Natural killer cell treated with Interleukin-12 subunit alpha and Interleukin-12 subunit beta and Interleukin-15 and Interleukin-18, amount 100 ng/mL, for 72 hours (primary cell): ENCODE data around the gene OTOGL. TPM values are rescaled to one million over a fixed set of nuclear protein-coding genes. Genes with fewer than 3 reads are reported as not detected.

Experiments
- ATAC-seq, 2 donors: fragments of 150-1000 bp; cut with Tn5 transposase in 1 of 2; sonication (Bioruptor Pico), chemical (Tn5 transposase) in 1 of 2; 2 replicates each; pipeline ENCODE4 v1.10.0; 2021
- DNase-seq: peaks from one replicate; pipeline ENCODE4 v3.0.0; 2022; ENCODE audit warnings: low spot score
- H3K27ac Mint-ChIP-seq, 2 donors: 1 replicate in 1 of 2; 2 replicates in 1 of 2; pipeline ENCODE4 v1.8.0; 2022; ENCODE audit warnings: mixed read lengths in 2 of 2, mild to moderate bottlenecking in 1 of 2, moderate library complexity in 1 of 2
- H3K27me3 Mint-ChIP-seq, 2 donors: 1 replicate in 1 of 2; 2 replicates in 1 of 2; pipeline ENCODE4 v1.8.0; 2022; ENCODE audit warnings: mixed read lengths in 2 of 2
- H3K36me3 Mint-ChIP-seq: one replicate; pipeline ENCODE4 v1.8.0; 2022; ENCODE audit warnings: mixed read lengths
- H3K4me1 Mint-ChIP-seq, 2 donors: 1 replicate in 1 of 2; 2 replicates in 1 of 2; pipeline ENCODE4 v1.8.0; 2022; ENCODE audit warnings: low read depth in 2 of 2, mixed read lengths in 2 of 2, mild to moderate bottlenecking in 1 of 2
- H3K4me3 Mint-ChIP-seq: one replicate; pipeline ENCODE4 v1.8.0; 2022; ENCODE audit warnings: mixed read lengths
- H3K9me3 Mint-ChIP-seq: 2 replicates; pipeline ENCODE4 v1.8.0; 2022; ENCODE audit warnings: mixed read lengths
- total RNA-seq, 2 donors: library from RNA; stranded (reverse); gene quantifications; one replicate each; pipeline ENCODE4 v1.2.3, GENCODE V29; 2022

The OTOGL gene
- total RNA-seq, 2 donors from 2014 or later: not detected

DNA sequence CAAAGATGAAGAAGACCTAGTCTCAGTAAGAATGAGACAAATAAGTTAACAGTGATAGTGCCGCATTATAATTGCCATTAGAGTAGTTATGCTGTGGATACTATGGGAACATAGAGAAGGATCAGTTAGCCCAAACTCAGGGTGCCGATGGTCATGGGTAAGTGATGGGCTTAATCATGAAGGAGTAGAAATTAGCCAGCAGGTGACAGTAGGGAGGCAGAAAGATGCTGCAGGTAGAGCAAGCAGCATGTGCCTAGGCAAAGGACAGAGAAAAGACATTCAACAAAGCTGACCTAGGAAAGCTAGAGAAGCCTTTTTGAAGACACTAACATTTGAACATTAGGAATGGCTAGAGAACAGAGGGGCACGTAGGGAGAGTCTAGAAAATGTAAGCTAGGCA, 314.1 kb downstream of the OTOGL start:
- DNase-seq (no peak), ATAC-seq (no peak)
- peaks cover 0 to 2% of the 10 kb centered on the region in 2 donors for H3K27me3 Mint-ChIP-seq
- H3K9me3 Mint-ChIP-seq: peaks cover 4% of the 10 kb centered on the region
- H3K36me3 Mint-ChIP-seq: no peaks in the 10 kb centered on the region
- H3K4me3 Mint-ChIP-seq: no peak overlapping the region
- H3K4me1 Mint-ChIP-seq: no peaks in the 10 kb centered on the region
- no peak overlapping the region for H3K27ac Mint-ChIP-seq

DNA sequence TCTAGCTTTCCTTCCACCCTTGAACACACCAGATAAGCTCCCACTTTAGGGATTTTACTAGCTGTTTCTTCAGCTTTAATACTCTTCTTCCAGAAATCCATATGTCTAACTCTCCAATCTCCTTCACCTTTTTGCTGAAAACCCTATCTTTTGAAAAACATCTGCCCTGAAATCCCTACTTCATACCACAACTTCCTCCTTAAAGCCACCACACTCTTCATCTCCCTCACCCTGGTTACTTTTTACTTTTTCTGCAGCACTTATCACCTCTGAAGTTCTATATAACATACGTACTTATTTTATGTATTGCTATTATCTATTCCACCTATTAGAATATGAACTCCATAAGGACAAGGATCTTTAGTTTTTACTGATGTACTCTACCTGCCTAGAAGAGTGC, 316.1 kb downstream of the OTOGL start:
- H3K4me3 Mint-ChIP-seq: no peak overlapping the region
- no peak for ATAC-seq
- peaks cover 4% of the 10 kb centered on the region for H3K9me3 Mint-ChIP-seq
- H3K36me3 Mint-ChIP-seq: no peaks in the 10 kb centered on the region
- no peaks in the 10 kb centered on the region for H3K4me1 Mint-ChIP-seq
- no peak for DNase-seq
- no peak overlapping the region for H3K27ac Mint-ChIP-seq
- H3K27me3 Mint-ChIP-seq: peaks cover 0 to 2% of the 10 kb centered on the region in 2 donors

DNA sequence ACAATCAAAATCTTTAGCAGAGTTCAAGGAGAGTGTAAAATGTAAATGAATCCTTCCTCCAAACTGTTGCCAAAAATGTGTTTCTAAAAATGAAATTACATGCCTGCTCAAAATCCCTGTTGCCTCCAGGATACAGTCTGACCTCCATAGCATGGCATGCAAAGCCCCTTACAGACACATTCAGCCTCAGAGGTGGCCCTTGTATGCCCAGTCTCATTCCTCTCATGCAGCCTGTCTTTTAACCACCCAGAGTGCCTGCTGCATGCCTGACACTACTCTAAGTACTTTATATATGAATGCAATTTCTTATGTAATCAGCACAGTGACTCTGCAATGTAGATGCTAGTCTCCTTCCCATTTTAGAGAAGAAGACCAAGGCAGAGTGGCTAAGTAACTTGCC, 320.3 kb downstream of the OTOGL start:
- Mint-ChIP-seq H3K36me3 (no peaks in the 10 kb centered on the region), H3K4me3 (no peak overlapping the region), H3K27me3 (no peaks in the 10 kb centered on the region), H3K27ac (no peak overlapping the region), H3K4me1 (no peaks in the 10 kb centered on the region), H3K9me3 (no peaks in the 10 kb centered on the region)
- ATAC-seq (no peak), DNase-seq (no peak)

DNA sequence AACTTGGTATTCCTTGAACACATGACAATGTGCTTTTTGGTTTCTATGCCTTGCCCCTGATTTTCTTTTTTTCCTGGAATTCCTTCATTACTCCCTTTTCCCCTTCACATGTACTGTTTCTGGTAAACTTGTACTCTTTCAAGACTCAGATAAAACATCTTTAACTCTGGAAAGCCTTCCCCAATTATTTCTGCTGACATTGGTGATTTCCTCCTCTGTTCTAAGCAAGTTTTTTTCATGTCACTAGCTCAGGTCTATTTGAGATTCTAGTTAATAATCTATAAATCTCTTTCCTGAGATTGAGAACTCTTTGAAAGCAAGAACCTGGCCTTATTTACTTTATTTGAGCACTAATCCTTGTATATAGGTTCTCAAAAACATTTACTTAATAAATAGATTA, 320.7 kb downstream of the OTOGL start:
- H3K27me3 Mint-ChIP-seq: no peaks in the 10 kb centered on the region
- no peaks in the 10 kb centered on the region for H3K36me3 Mint-ChIP-seq
- no peak overlapping the region for H3K4me3 Mint-ChIP-seq
- H3K27ac Mint-ChIP-seq: no peak overlapping the region
- ATAC-seq: no peak
- no peak for DNase-seq
- no peaks in the 10 kb centered on the region for H3K4me1 Mint-ChIP-seq
- H3K9me3 Mint-ChIP-seq: no peaks in the 10 kb centered on the region

DNA sequence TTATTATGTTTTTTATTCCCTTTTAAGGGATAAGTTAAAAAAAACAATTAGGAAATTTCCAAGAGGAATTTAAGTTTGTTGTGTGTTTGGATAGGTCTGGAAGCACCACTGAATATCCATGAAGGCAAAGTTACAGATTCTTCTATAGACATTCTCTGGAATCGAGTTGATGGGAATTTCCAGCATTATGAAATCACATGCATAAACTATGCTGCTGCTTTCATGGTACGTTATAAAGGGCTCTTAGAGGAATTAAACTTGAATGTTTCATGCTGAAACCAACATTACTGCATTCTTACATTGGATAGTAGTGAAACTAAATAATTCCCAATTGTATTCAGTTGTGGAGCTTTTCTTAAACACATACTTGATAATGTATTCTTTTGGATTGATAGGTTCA, 323.2 kb downstream of the OTOGL start:
- Mint-ChIP-seq H3K4me3 (no peak overlapping the region), H3K27me3 (no peaks in the 10 kb centered on the region), H3K36me3 (no peaks in the 10 kb centered on the region), H3K4me1 (no peaks in the 10 kb centered on the region), H3K27ac (no peak overlapping the region), H3K9me3 (no peaks in the 10 kb centered on the region)
- no peak for ATAC-seq
- DNase-seq: no peak

Other genes with a start within 250 kb of the OTOGL start
- 100 to 1,000 TPM; 112 to 131 TPM for gene PPP1R12A, start 164.4 kb upstream of the OTOGL start, total RNA-seq